AG04450 (cell line): Measurements from ENCODE around the gene FBN1. TPM values are rescaled to one million over a fixed set of nuclear protein-coding genes. Genes with fewer than 3 reads are reported as not detected.

Experiments
- CTCF ChIA-PET: fragments of 300-600, 350-600 bp; formaldehyde crosslinking; extraction: SDS; loops from one replicate; lab custom pipeline; 2022; ENCODE audit warnings: antibody characterized with exemption, inconsistent platforms; lab: Charles Lee
- POLR2A ChIA-PET: fragments of 350-600 bp; formaldehyde crosslinking; extraction: SDS; loops from one replicate; lab custom pipeline; 2021; ENCODE audit warnings: antibody characterized with exemption, inconsistent platforms; lab: Yijun Ruan, JAX
- DNase-seq: peaks from one replicate; pipeline ENCODE4 v3.0.0-alpha.2; 2011; ENCODE audit warnings: low read depth, low spot score
- H3K27ac ChIP-seq: one replicate; pipeline ENCODE4 v1.5.1; 2012; ENCODE audit warnings: low read depth, low read length, control low read depth
- H3K27me3 ChIP-seq: one replicate; pipeline ENCODE4 v1.6.0; 2012; ENCODE audit warnings: low read length; ENCODE audit not compliant: control insufficient read depth, insufficient read depth
- H3K4me3 ChIP-seq: 2 replicates; pipeline ENCODE4 v1.5.1; 2011; ENCODE audit warnings: mild to moderate bottlenecking, low read depth, low read length, control low read depth
- H3K9me3 ChIP-seq: 2 replicates; pipeline ENCODE4 v1.5.1; 2012; ENCODE audit warnings: low read length; ENCODE audit not compliant: control insufficient read depth, insufficient read depth
- polyA plus RNA-seq: library from polyadenylated mRNA; depleted of rRNA; stranded (reverse); fragments of >200 nt; gene quantifications from 2 replicates; pipeline ENCODE4 v1.2.3, GENCODE V29; 2011
- TF ChIP-seq, protein P1 (sequence below): IDR thresholded peaks from 2 replicates; pipeline ENCODE4 v1.5.1; 2011; ENCODE audit warnings: low read depth, low read length, control low read depth, inconsistent platforms

Gene FBN1
- polyA plus RNA-seq, 1 experiment, result 530 TPM

DNA sequence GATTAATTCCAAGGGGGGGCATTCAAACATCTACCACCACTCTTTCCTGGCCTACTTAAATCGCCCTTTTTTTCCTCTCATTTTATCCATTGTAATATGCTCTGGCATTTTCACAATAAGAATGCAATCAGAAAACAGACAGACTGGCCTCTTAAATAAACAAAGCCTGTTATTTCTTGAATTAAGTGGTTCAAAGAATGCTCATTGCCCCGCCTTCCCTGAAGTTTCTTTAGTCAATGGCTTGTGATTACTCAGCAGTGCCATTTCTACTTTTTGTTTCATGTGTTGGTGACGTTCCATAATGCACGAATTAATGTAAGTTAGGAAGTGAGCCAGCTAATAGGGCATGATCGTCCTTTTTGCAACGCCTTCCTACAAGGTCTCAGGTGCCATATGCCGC is 68.0 kb downstream of the FBN1 start:
- DNase-seq, result no peak
- Histone ChIP-seq H3K9me3 (no peaks in the 10 kb centered on the region), H3K4me3 (no peak overlapping the region), H3K27me3 (no peaks in the 10 kb centered on the region), H3K27ac (no peak overlapping the region)
- ChIA-PET POLR2A (no interaction called here), CTCF (no interaction called here)
- TF ChIP-seq, protein P1, sequence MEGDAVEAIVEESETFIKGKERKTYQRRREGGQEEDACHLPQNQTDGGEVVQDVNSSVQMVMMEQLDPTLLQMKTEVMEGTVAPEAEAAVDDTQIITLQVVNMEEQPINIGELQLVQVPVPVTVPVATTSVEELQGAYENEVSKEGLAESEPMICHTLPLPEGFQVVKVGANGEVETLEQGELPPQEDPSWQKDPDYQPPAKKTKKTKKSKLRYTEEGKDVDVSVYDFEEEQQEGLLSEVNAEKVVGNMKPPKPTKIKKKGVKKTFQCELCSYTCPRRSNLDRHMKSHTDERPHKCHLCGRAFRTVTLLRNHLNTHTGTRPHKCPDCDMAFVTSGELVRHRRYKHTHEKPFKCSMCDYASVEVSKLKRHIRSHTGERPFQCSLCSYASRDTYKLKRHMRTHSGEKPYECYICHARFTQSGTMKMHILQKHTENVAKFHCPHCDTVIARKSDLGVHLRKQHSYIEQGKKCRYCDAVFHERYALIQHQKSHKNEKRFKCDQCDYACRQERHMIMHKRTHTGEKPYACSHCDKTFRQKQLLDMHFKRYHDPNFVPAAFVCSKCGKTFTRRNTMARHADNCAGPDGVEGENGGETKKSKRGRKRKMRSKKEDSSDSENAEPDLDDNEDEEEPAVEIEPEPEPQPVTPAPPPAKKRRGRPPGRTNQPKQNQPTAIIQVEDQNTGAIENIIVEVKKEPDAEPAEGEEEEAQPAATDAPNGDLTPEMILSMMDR, result no peak

DNA sequence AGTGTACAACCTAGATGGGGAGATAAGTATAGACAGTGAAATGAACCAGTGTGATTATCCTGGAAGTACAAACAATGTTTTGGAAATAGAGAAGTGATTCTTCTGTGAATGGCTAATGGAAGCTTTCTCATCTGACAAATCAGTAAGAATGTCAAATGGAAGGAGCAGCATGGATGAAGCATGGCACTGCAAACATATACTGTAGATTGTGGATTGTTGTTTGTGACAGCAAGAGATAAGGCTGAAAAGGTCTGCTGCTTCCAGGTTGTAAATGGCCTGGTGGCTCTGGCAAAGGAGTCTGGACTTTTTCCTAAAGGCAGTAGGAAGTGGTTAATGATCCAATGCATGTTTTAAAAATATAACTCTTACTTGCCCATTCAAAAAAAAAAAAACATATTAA is 71.3 kb downstream of the FBN1 start:
- ChIA-PET POLR2A (no interaction called here), CTCF (no interaction called here)
- DNase-seq, result no peak
- Histone ChIP-seq H3K4me3 (no peak overlapping the region), H3K27ac (no peak overlapping the region), H3K9me3 (no peaks in the 10 kb centered on the region), H3K27me3 (no peaks in the 10 kb centered on the region)
- TF ChIP-seq, protein P1, result no peak

DNA sequence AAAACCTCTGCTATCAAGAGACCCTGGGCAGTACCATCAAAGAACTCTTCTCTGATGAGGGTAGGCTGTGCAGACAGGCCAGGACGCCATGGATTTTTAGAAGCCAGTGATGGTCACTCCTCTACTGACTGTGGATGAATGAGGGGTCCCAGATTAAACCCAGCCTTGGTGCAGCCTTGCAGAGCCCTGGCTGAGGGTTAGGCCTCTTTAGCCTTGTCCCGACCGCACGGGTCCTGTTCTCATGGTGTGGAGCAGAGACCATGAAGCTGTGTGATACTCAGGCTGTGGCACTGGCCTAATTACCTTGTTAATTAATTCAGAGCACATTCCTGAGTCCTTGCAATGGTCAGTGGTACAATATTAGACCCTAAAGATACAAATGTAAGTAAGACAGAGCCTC is 71.7 kb downstream of the FBN1 start:
- CTCF ChIA-PET, result no interaction called here

DNA sequence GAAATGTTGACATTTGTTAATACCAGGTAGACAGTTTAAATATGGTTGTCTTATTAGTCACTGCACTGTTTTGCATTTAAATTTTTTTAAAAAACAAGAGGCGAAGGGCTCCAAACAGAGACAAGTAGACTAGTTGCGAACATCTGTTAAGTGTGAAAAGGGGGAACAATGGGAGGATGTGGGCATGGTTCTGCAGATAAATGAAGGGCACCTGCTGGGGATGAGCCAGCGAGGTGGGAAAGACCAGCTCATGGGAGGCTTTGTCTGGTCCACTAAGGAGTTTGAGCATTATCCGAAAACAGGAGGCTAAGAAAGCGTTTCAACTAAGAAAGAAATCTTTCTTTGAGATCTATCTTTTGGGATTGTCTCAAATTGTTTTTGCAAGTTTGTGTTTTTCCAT is 72.7 kb downstream of the FBN1 start:
- no peak for DNase-seq
- CTCF ChIA-PET, result no interaction called here
- no peaks in the 10 kb centered on the region for H3K27me3 ChIP-seq
- POLR2A ChIA-PET, result no interaction called here
- H3K4me3 ChIP-seq, result no peak overlapping the region
- TF ChIP-seq, protein P1, result no peak
- H3K27ac ChIP-seq, result no peak overlapping the region
- no peaks in the 10 kb centered on the region for H3K9me3 ChIP-seq

More for the DNA sequence above, 71.7 kb downstream of the FBN1 start:
- DNase-seq, result no peak
- Histone ChIP-seq H3K9me3 (no peaks in the 10 kb centered on the region), H3K27me3 (no peaks in the 10 kb centered on the region), H3K27ac (no peak overlapping the region), H3K4me3 (no peak overlapping the region)
- TF ChIP-seq, protein P1, result no peak
- POLR2A ChIA-PET, result no interaction called here

DNA sequence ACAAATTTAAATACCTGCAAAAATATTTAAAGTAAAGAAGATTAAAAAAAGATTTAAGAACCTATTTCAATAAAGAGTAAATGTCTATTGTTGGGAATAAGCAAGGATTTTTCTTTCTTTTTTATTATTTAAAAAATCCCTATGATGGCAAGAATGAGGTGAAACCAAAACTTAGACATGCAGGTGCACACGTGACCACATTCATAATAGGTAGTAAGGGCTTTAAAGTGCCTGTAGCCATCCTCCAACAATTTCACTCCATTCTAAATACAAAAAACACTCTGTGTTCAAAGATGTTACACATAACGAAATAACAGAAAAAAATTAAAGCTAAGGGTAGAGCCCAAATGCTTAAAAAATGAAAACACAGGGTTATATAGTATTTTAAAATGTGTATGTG is 74.0 kb downstream of the FBN1 start:
- TF ChIP-seq, protein P1, result no peak
- CTCF ChIA-PET, result no interaction called here
- H3K9me3 ChIP-seq, result no peaks in the 10 kb centered on the region
- POLR2A ChIA-PET, result no interaction called here
- no peak for DNase-seq
- H3K4me3 ChIP-seq, result no peak overlapping the region
- H3K27me3 ChIP-seq, result no peaks in the 10 kb centered on the region
- no peak overlapping the region for H3K27ac ChIP-seq
